ENCODE data around the gene FBXO17. TPM values are rescaled to one million over a fixed set of nuclear protein-coding genes. Genes with fewer than 3 reads are reported as not detected.

FBXO17 gene
- total and polyA plus RNA-seq, 4 experiments from 2014 or later = not detected

- no peak overlapping the region for H3K4me3 ChIP-seq (ENCODE audit: low read length in 2 of 2)
- DNase-seq = no peak
- Mint-ChIP-seq H3K4me3 (no peak overlapping the region), H3K9me3 (no peaks in the 10 kb centered on the region), H3K27me3 (no peaks in the 10 kb centered on the region), H3K27ac (no peak overlapping the region), H3K36me3 (peaks cover 12 to 23% of the 10 kb centered on the region in 2 donors), H3K4me1 (peaks cover 0 to 6% (median 0%) of the 10 kb centered on the region in 4 donors)
- CTCF ChIA-PET (ENCODE audit: partially characterized antibody) = no interaction called here
- POLR2A ChIA-PET (ENCODE audit: partially characterized antibody) = no interaction called here
- no peaks in the 10 kb centered on the region for H3K27me3 ChIP-seq (ENCODE audit: insufficient read depth, low read length)
- H3K27ac ChIP-seq (ENCODE audit: low read depth, low read length) = no peak overlapping the region
- peaks cover 9% of the 10 kb centered on the region for H3K36me3 ChIP-seq (ENCODE audit: insufficient read depth, low read length)
- intact Hi-C loops (cut with micrococcal nuclease) = no loop called here
- H3K4me1 ChIP-seq (ENCODE audit: insufficient read depth, low read length) = no peaks in the 10 kb centered on the region
- no peaks in the 10 kb centered on the region for H3K9me3 ChIP-seq (ENCODE audit: control insufficient read depth in 1 of 2, low read length in 2 of 2)
Measured at GRCh38 chr19:38921420-38922274, 53.9 kb downstream of the FBXO17 start.

DNA sequence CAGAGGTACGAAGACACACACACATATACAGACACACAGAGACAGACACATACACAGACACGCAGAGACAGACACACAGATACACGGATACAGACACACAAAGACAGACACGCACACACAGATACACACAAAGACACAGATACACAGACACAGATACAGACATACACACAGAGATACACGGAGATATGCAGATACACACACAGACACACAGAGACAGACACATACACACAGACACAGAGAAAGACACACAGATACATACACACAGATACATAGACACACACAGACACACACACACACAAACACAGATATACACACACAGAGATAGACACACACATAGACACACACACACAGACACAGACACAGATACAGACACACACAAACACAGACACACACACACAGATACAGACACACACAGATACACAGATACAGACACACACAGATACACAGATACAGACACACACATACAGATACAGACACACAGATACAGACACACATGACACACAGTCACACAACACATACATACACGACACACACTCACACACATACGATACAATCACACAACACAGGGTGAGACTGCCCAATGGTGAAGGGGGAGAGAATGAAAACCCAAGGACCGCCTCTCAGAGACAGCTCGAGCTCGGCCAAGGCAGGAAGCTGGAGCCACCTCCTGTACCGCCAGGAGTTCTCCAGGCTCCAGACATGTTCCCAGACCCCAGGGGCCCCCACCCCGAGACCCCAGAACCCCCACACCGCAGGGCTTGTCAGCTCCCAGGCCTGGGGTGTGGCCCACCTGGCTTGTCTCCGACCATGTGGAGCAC is 54.7 kb downstream of the FBXO17 start:
- Mint-ChIP-seq H3K27ac (no peak overlapping the region), H3K27me3 (no peaks in the 10 kb centered on the region), H3K4me3 (no peak overlapping the region), H3K4me1 (peaks cover 0 to 6% (median 0%) of the 10 kb centered on the region in 4 donors), H3K36me3 (peaks cover 12 to 26% of the 10 kb centered on the region in 2 donors), H3K9me3 (no peaks in the 10 kb centered on the region)
- no peaks in the 10 kb centered on the region for H3K9me3 ChIP-seq (ENCODE audit: control insufficient read depth in 1 of 2, low read length in 2 of 2)
- no peak for DNase-seq
- ChIA-PET CTCF (ENCODE audit: partially characterized antibody) (no interaction called here), POLR2A (ENCODE audit: partially characterized antibody) (no interaction called here)
- peaks cover 9% of the 10 kb centered on the region for H3K36me3 ChIP-seq (ENCODE audit: insufficient read depth, low read length)
- no peak overlapping the region for H3K27ac ChIP-seq (ENCODE audit: low read depth, low read length)
- H3K27me3 ChIP-seq (ENCODE audit: insufficient read depth, low read length) = no peaks in the 10 kb centered on the region
- intact Hi-C loops (cut with micrococcal nuclease) = no loop called here
- H3K4me3 ChIP-seq (ENCODE audit: low read length in 2 of 2) = no peak overlapping the region
- H3K4me1 ChIP-seq (ENCODE audit: insufficient read depth, low read length) = no peaks in the 10 kb centered on the region

GRCh38 chr19:38919837-38920601 is 55.5 kb downstream of the FBXO17 start:
- Mint-ChIP-seq H3K9me3 (no peaks in the 10 kb centered on the region), H3K27ac (no peak overlapping the region), H3K4me3 (no peak overlapping the region), H3K36me3 (peaks cover 12 to 26% of the 10 kb centered on the region in 2 donors), H3K4me1 (peaks cover 0 to 6% (median 0%) of the 10 kb centered on the region in 4 donors), H3K27me3 (no peaks in the 10 kb centered on the region)
- intact Hi-C loops (cut with micrococcal nuclease) = no loop called here
- H3K9me3 ChIP-seq (ENCODE audit: control insufficient read depth in 1 of 2, low read length in 2 of 2) = no peaks in the 10 kb centered on the region
- DNase-seq = no peak
- H3K27ac ChIP-seq (ENCODE audit: low read depth, low read length) = no peak overlapping the region
- ChIA-PET CTCF (ENCODE audit: partially characterized antibody) (no interaction called here), POLR2A (ENCODE audit: partially characterized antibody) (no interaction called here)
- H3K27me3 ChIP-seq (ENCODE audit: insufficient read depth, low read length) = no peaks in the 10 kb centered on the region
- H3K4me1 ChIP-seq (ENCODE audit: insufficient read depth, low read length) = no peaks in the 10 kb centered on the region
- H3K4me3 ChIP-seq (ENCODE audit: low read length in 2 of 2) = no peak overlapping the region
- H3K36me3 ChIP-seq (ENCODE audit: insufficient read depth, low read length) = peaks cover 5% of the 10 kb centered on the region

GRCh38 chr19:38918526-38918925 is 57.0 kb downstream of the FBXO17 start:
- DNase-seq = no peak
- CTCF ChIA-PET (ENCODE audit: partially characterized antibody) = interaction anchor here (0.6 kb wide), 1 partner anchor 359 kb away, joined by 3 read pairs; no protein-coding TSS in a partner anchor

DNA sequence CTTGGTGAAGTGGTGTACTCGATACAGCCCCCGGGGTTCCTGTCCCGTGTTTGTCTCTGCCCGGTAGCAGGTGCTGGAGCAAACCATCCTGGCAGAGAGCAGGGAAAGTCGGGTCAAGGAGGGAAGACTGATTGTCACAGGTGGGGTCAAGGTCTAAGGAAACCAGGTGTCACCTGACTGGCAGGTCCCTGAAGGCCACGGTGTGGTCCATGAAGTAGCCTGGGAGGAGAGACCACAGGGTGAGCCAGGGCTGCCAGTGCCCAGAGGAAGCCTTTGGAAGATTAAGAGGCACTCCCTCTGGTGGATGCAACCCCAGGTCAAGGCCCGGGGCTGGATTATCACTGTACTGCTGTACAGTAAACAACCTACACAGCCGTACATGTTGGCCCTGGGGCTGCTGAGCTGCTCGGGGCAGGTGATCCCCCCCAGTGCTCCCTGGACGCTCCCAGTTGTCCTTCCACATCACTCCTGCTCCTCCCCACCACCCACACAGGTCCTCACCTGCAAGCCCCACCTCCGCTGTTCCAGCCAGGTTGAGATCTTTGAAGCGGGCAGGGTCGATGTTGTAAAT is 57.5 kb downstream of the FBXO17 start:
- Mint-ChIP-seq H3K4me3 (no peak overlapping the region), H3K27me3 (no peaks in the 10 kb centered on the region), H3K4me1 (no peaks in the 10 kb centered on the region), H3K9me3 (no peaks in the 10 kb centered on the region), H3K27ac (no peak overlapping the region), H3K36me3 (peaks cover 5 to 21% of the 10 kb centered on the region in 2 donors)
- ChIA-PET CTCF (ENCODE audit: partially characterized antibody) (interaction anchor here (0.6 to 1.1 kb wide), 2 partner anchors 12 to 359 kb away, joined by 3 read pairs; partner anchors contain the start of genes MRPS12 and SARS2), POLR2A (ENCODE audit: partially characterized antibody) (interaction anchor here (1.6 kb wide), 1 partner anchor 40 kb away, joined by 4 read pairs; the partner anchor contains the start of gene RINL)
- Histone ChIP-seq H3K27me3 (ENCODE audit: insufficient read depth, low read length) (no peaks in the 10 kb centered on the region), H3K4me3 (ENCODE audit: low read length in 2 of 2) (no peak overlapping the region), H3K4me1 (ENCODE audit: insufficient read depth, low read length) (no peaks in the 10 kb centered on the region), H3K9me3 (ENCODE audit: control insufficient read depth in 1 of 2, low read length in 2 of 2) (no peaks in the 10 kb centered on the region), H3K36me3 (ENCODE audit: insufficient read depth, low read length) (no peaks in the 10 kb centered on the region), H3K27ac (ENCODE audit: low read depth, low read length) (no peak overlapping the region)
- no peak for DNase-seq
- intact Hi-C loops (cut with micrococcal nuclease) = no loop called here

More at GRCh38 chr19:38918526-38918925, 57.0 kb downstream of the FBXO17 start:
- POLR2A ChIA-PET (ENCODE audit: partially characterized antibody) = no interaction called here
- no peak overlapping the region for H3K27ac ChIP-seq (ENCODE audit: low read depth, low read length)
- no peaks in the 10 kb centered on the region for H3K27me3 ChIP-seq (ENCODE audit: insufficient read depth, low read length)
- H3K9me3 Mint-ChIP-seq = no peaks in the 10 kb centered on the region
- H3K27me3 Mint-ChIP-seq = no peaks in the 10 kb centered on the region
- no peak overlapping the region for H3K27ac Mint-ChIP-seq
- no peaks in the 10 kb centered on the region for H3K4me1 ChIP-seq (ENCODE audit: insufficient read depth, low read length)
- intact Hi-C loops (cut with micrococcal nuclease) = no loop called here
- peaks cover 5 to 21% of the 10 kb centered on the region in 2 donors for H3K36me3 Mint-ChIP-seq
- H3K4me1 Mint-ChIP-seq = no peaks in the 10 kb centered on the region
- H3K36me3 ChIP-seq (ENCODE audit: insufficient read depth, low read length) = no peaks in the 10 kb centered on the region
- H3K4me3 Mint-ChIP-seq = no peak overlapping the region
- no peak overlapping the region for H3K4me3 ChIP-seq (ENCODE audit: low read length in 2 of 2)
- H3K9me3 ChIP-seq (ENCODE audit: control insufficient read depth in 1 of 2, low read length in 2 of 2) = no peaks in the 10 kb centered on the region

- CTCF ChIA-PET (ENCODE audit: partially characterized antibody) = interaction anchor here (1.1 kb wide), 1 partner anchor 13 kb away, joined by 3 read pairs; the partner anchor contains the start of genes MRPS12 and SARS2
Measured at GRCh38 chr19:38917516-38917915, 58.0 kb downstream of the FBXO17 start.

More at GRCh38 chr19:38917516-38917915, 58.0 kb downstream of the FBXO17 start:
- Histone ChIP-seq H3K36me3 (ENCODE audit: insufficient read depth, low read length) (no peaks in the 10 kb centered on the region), H3K4me3 (ENCODE audit: low read length in 2 of 2) (no peak overlapping the region), H3K4me1 (ENCODE audit: insufficient read depth, low read length) (no peaks in the 10 kb centered on the region), H3K27ac (ENCODE audit: low read depth, low read length) (no peak overlapping the region), H3K27me3 (ENCODE audit: insufficient read depth, low read length) (no peaks in the 10 kb centered on the region), H3K9me3 (ENCODE audit: control insufficient read depth in 1 of 2, low read length in 2 of 2) (no peaks in the 10 kb centered on the region)
- POLR2A ChIA-PET (ENCODE audit: partially characterized antibody) = interaction anchor here (1.6 kb wide), 1 partner anchor 39 kb away, joined by 4 read pairs; the partner anchor contains the start of gene RINL
- H3K4me1 Mint-ChIP-seq = no peaks in the 10 kb centered on the region
- H3K27me3 Mint-ChIP-seq = no peaks in the 10 kb centered on the region
- no peak overlapping the region for H3K4me3 Mint-ChIP-seq
- H3K36me3 Mint-ChIP-seq = peaks cover 5 to 21% of the 10 kb centered on the region in 2 donors
- DNase-seq = no peak
- no peaks in the 10 kb centered on the region for H3K9me3 Mint-ChIP-seq
- intact Hi-C loops (cut with micrococcal nuclease) = no loop called here
- no peak overlapping the region for H3K27ac Mint-ChIP-seq
